Measurements from ENCODE around the gene MYLK. TPM values are rescaled to one million over a fixed set of nuclear protein-coding genes. Genes with fewer than 3 reads are reported as not detected.

The MYLK gene
- total RNA-seq, 1 donor from 2014 or later, result 81.4 TPM

GRCh38 chr3:123732447-123732846 is 151.7 kb downstream of the MYLK start:
- H3K4me3 ChIP-seq (ENCODE audit: low read depth, low read length), result no peak overlapping the region
- DNase-seq (ENCODE audit: low read depth), result no peak
- no peak for TF ChIP-seq CTCF (conservative IDR thresholded peaks at IDR 0.05; ENCODE audit: low read depth, low read length)

GRCh38 chr3:123730829-123731228 is 153.3 kb downstream of the MYLK start:
- DNase-seq (ENCODE audit: low read depth), result no peak
- no peak for TF ChIP-seq CTCF (conservative IDR thresholded peaks at IDR 0.05; ENCODE audit: low read depth, low read length)
- no peak overlapping the region for H3K4me3 ChIP-seq (ENCODE audit: low read depth, low read length)

GRCh38 chr3:123728991-123729390 is 155.1 kb downstream of the MYLK start:
- DNase-seq (ENCODE audit: low read depth), result no peak
- TF ChIP-seq CTCF (conservative IDR thresholded peaks at IDR 0.05; ENCODE audit: low read depth, low read length), result no peak
- H3K4me3 ChIP-seq (ENCODE audit: low read depth, low read length), result no peak overlapping the region

- TF ChIP-seq CTCF (conservative IDR thresholded peaks at IDR 0.05; ENCODE audit: low read depth, low read length), result no peak
- DNase-seq (ENCODE audit: low read depth), result no peak
- H3K4me3 ChIP-seq (ENCODE audit: low read depth, low read length), result no peak overlapping the region
Measured at GRCh38 chr3:123728014-123728413, 156.1 kb downstream of the MYLK start.

GRCh38 chr3:123725652-123726400 is 158.3 kb downstream of the MYLK start:
- peak; percentile 27 for TF ChIP-seq CTCF (conservative IDR thresholded peaks at IDR 0.05; ENCODE audit: low read depth, low read length)
- DNase-seq (ENCODE audit: low read depth), result no peak
- no peak overlapping the region for H3K4me3 ChIP-seq (ENCODE audit: low read depth, low read length)

- peak; percentile 60 for TF ChIP-seq CTCF (conservative IDR thresholded peaks at IDR 0.05; ENCODE audit: low read depth, low read length)
- no peak overlapping the region for H3K4me3 ChIP-seq (ENCODE audit: low read depth, low read length)
- DNase-seq (ENCODE audit: low read depth), result no peak
Measured at GRCh38 chr3:123724306-123724705, 159.8 kb downstream of the MYLK start.
